Measurements from ENCODE around the gene THADA.

The THADA gene

GRCh38 chr2:43219383-43220228, 376.2 kb downstream of the THADA start:
- DNase-seq: peak; percentile 75

- DNase-seq: no peak
These were observed 377.0 kb downstream of the THADA start for GRCh38 chr2:43218702-43219382.

- DNase-seq: peak; percentile 79
These were observed 377.6 kb downstream of the THADA start for GRCh38 chr2:43218155-43218701.

GRCh38 chr2:43217228-43218154, 378.3 kb downstream of the THADA start:
- no peak for DNase-seq

GRCh38 chr2:43216629-43217028, 379.2 kb downstream of the THADA start:
- DNase-seq: no peak

GRCh38 chr2:43215673-43216255, 380.1 kb downstream of the THADA start:
- DNase-seq: no peak

GRCh38 chr2:43214253-43214652, 381.6 kb downstream of the THADA start:
- DNase-seq: no peak

- DNase-seq: no peak
These were observed 382.9 kb downstream of the THADA start for GRCh38 chr2:43212931-43213330.

- no peak for DNase-seq
These were observed 383.5 kb downstream of the THADA start for GRCh38 chr2:43212216-43212835.

GRCh38 chr2:43210467-43211303, 385.2 kb downstream of the THADA start:
- DNase-seq: peak; percentile 93

- no peak for DNase-seq
These were observed 385.7 kb downstream of the THADA start for GRCh38 chr2:43210125-43210466.

- DNase-seq: no peak
These were observed 386.6 kb downstream of the THADA start for GRCh38 chr2:43209204-43209717.

- no peak for DNase-seq
These were observed 388.1 kb downstream of the THADA start for GRCh38 chr2:43207553-43208300.

- no peak for DNase-seq
These were observed 389.2 kb downstream of the THADA start for GRCh38 chr2:43206602-43207001.

GRCh38 chr2:43203373-43203772, 392.5 kb downstream of the THADA start:
- DNase-seq: no peak

GRCh38 chr2:43202289-43202688, 393.5 kb downstream of the THADA start:
- DNase-seq: no peak

GRCh38 chr2:43201497-43201896, 394.3 kb downstream of the THADA start:
- no peak for DNase-seq

- DNase-seq: no peak
These were observed 394.8 kb downstream of the THADA start for GRCh38 chr2:43201016-43201415.

All from fibroblast of skin of scalp (primary cell).